Measurements from ENCODE around the gene SLC39A13.

GRCh38 chr11:47387944-47388696, 20.3 kb upstream of the SLC39A13 start:
- TF ChIP-seq, protein P1, sequence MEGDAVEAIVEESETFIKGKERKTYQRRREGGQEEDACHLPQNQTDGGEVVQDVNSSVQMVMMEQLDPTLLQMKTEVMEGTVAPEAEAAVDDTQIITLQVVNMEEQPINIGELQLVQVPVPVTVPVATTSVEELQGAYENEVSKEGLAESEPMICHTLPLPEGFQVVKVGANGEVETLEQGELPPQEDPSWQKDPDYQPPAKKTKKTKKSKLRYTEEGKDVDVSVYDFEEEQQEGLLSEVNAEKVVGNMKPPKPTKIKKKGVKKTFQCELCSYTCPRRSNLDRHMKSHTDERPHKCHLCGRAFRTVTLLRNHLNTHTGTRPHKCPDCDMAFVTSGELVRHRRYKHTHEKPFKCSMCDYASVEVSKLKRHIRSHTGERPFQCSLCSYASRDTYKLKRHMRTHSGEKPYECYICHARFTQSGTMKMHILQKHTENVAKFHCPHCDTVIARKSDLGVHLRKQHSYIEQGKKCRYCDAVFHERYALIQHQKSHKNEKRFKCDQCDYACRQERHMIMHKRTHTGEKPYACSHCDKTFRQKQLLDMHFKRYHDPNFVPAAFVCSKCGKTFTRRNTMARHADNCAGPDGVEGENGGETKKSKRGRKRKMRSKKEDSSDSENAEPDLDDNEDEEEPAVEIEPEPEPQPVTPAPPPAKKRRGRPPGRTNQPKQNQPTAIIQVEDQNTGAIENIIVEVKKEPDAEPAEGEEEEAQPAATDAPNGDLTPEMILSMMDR (conservative IDR thresholded peaks at IDR 0.05 in 1 of 2, IDR thresholded peaks at IDR 0.05 in 1 of 2; ENCODE audit: extremely low read depth in 1 of 2, insufficient read depth in 1 of 2, low read depth in 1 of 2, low read length in 2 of 2), result no peak
- TF ChIP-seq EZH2 (IDR thresholded peaks at IDR 0.05; ENCODE audit: borderline replicate concordance, low read length), result no peak

All from mammary epithelial cell (primary cell).